HepG2 (cell line): Measurements from ENCODE around the gene VSTM4. TPM values are rescaled to one million over a fixed set of nuclear protein-coding genes. Genes with fewer than 3 reads are reported as not detected.

Source experiments
- ATAC-seq: fragments of 200-7000 bp; cut with Tn5 transposase; 3 replicates; pipeline ENCODE4 v1.9.1; 2020; ENCODE audit warnings: mild to moderate bottlenecking, moderate library complexity
- BruUV-seq: library from RNA; stranded (reverse); fragments of 400-500 nt; replicated peaks from 2 replicates; lab custom pipeline; 2021; lab: Mats Ljungman, UMichigan
- CTCF ChIA-PET: fragments of 300-600 bp; formaldehyde crosslinking; extraction: SDS; loops from one replicate; lab custom pipeline; 2021; ENCODE audit warnings: low total read pairs, inconsistent platforms, low intra/inter-chr PET ratio; lab: Yijun Ruan, JAX
- POLR2A ChIA-PET: fragments of 350-600 bp; sonication (Branson Sonifier 250); formaldehyde crosslinking; loops from one replicate; lab custom pipeline; 2020; ENCODE audit warnings: antibody characterized with exemption, inconsistent platforms; lab: Yijun Ruan, JAX
- DNase-seq: peaks from one replicate; pipeline ENCODE4 v3.0.0-alpha.2; 2015; ENCODE audit warnings: low spot score
- FAIRE-seq: peaks from 3 replicates; lab custom pipeline; 2011; peaks lifted over from hg19 to GRCh38; lab: Jason Lieb, UNC
- H2AFZ ChIP-seq: one replicate; pipeline ENCODE4 v1.6.1; 2011; ENCODE audit warnings: low read length, inconsistent platforms
- H3K27ac ChIP-seq: fragments of 300-600 bp; 3 replicates; pipeline ENCODE4 v1.8.0; 2011; ENCODE audit warnings: mixed run types, mild to moderate bottlenecking, mixed read lengths, low read length, inconsistent platforms; ENCODE audit not compliant: insufficient read depth; ENCODE audit errors: extremely low read length
- H3K27me3 ChIP-seq, 2 experiments: fragments of 200-600 bp in 1 of 2; 2 replicates in 1 of 2; 3 replicates in 1 of 2; pipeline versions ENCODE4 v1.6.0 to v1.8.0; 2011; ENCODE audit warnings: low read length in 2 of 2, mild to moderate bottlenecking in 2 of 2, moderate library complexity in 2 of 2, inconsistent platforms in 1 of 2; ENCODE audit not compliant: insufficient read depth in 2 of 2, control insufficient read depth in 1 of 2
- H3K36me3 ChIP-seq, 2 experiments: fragments of 200-600 bp in 1 of 2; replicated peaks in 1 of 2; 2 replicates in 1 of 2; 3 replicates in 1 of 2; pipeline versions ENCODE4 v1.5.1 to v1.8.0; 2011; ENCODE audit warnings: low read length in 2 of 2, inconsistent platforms in 1 of 2; ENCODE audit not compliant: insufficient read depth in 2 of 2, control insufficient read depth in 1 of 2
- H3K4me1 ChIP-seq: 2 replicates; pipeline ENCODE4 v1.5.1; 2012; ENCODE audit warnings: low read length, inconsistent platforms; ENCODE audit not compliant: insufficient read depth
- H3K4me2 ChIP-seq: 2 replicates; pipeline ENCODE4 v1.6.0; 2011; ENCODE audit warnings: low read depth, low read length, inconsistent platforms
- H3K4me3 ChIP-seq, 3 experiments: fragments of 200-600 bp in 1 of 3; sonication (generic), shearing (Covaris generic) in 1 of 3; replicated peaks in 1 of 3; 2 replicates each; pipeline ENCODE4 v1.5.1; 2011 to 2016; ENCODE audit warnings: low read length in 3 of 3, inconsistent platforms in 2 of 3, low read depth in 2 of 3, mild to moderate bottlenecking in 2 of 3, control low read depth in 1 of 3, mixed read lengths in 1 of 3; ENCODE audit not compliant: insufficient read depth in 1 of 3
- H3K79me2 ChIP-seq: one replicate; pipeline ENCODE4 v1.6.1; 2011; ENCODE audit warnings: low read length, inconsistent platforms; ENCODE audit not compliant: insufficient read depth
- H3K9ac ChIP-seq: 2 replicates; pipeline ENCODE4 v1.6.0; 2011; ENCODE audit warnings: mild to moderate bottlenecking, low read depth, low read length, inconsistent platforms; ENCODE audit not compliant: insufficient read depth
- H3K9me3 ChIP-seq: 2 replicates; pipeline ENCODE4 v1.5.1; 2012; ENCODE audit warnings: mild to moderate bottlenecking, low read length
- H4K20me1 ChIP-seq: 2 replicates; pipeline ENCODE4 v1.6.0; 2011; ENCODE audit warnings: inconsistent platforms, mild to moderate bottlenecking, low read length, moderate library complexity; ENCODE audit not compliant: insufficient read depth
- AGO1 ChIP-seq: fragments of 200-400 bp; formaldehyde crosslinking; IDR thresholded peaks from 2 replicates; pipeline ENCODE4 v1.6.1; 2017; ENCODE audit warnings: mild to moderate bottlenecking, low read depth, low read length, moderate library complexity; ENCODE audit not compliant: poor library complexity, severe bottlenecking
- ATF7 ChIP-seq, 2 experiments: fragments of 450-650 bp in 1 of 2; sonication (generic) in 1 of 2; formaldehyde crosslinking in 1 of 2; IDR thresholded peaks; 2 replicates each; pipeline versions ENCODE4 v1.4.0 to v1.6.1; 2016 to 2020; ENCODE audit warnings: antibody characterized with exemption in 1 of 2, mild to moderate bottlenecking in 1 of 2, missing genetic modification reagents in 1 of 2
- NFRKB ChIP-seq: fragments of 450-650 bp; IDR thresholded peaks from 2 replicates; pipeline ENCODE4 v1.6.1; 2017
- TARDBP ChIP-seq: sonication (generic); formaldehyde crosslinking; IDR thresholded peaks from 2 replicates; pipeline ENCODE4 v1.8.0; 2022; ENCODE audit warnings: mild to moderate bottlenecking, missing genetic modification reagents
- WGBS: methylation state at CpG from one replicate; pipeline ENCODE4 v1.1.6; 2017; ENCODE audit warnings: low lambda C conversion rate; 5-methylcytosine and 5-hydroxymethylcytosine counted together
- in situ Hi-C: cut with HindIII; loops from 2 replicates; pipeline ENCODE4 v1.10.0; 2017; ENCODE audit warnings: low pct_unique_long_range_greater_than_20kb; ENCODE audit not compliant: extremely low pct_ligation_motif_present
- intact Hi-C: fragments of 100-400 bp; cut with micrococcal nuclease; formaldehyde crosslinking; loops from one replicate; pipeline ENCODE4 v1.10.0; 2022; ENCODE audit not compliant: unreplicated experiment
- polyA plus RNA-seq, 8 experiments: library from polyadenylated mRNA; depleted of rRNA in 3 of 8; stranded (reverse) in 7 of 8; unstranded in 1 of 8; fragments of >200 nt; fragmentation: Illumina TruSeq in 4 of 8; extraction: Trizol in 4 of 8; gene quantifications; 2 replicates each; pipeline versions ENCODE4 v1.2.1 to v1.2.3, GENCODE V29; 2011 to 2016; ENCODE audit warnings: low read depth in 4 of 8, missing spikeins in 1 of 8, mixed read lengths in 1 of 8; ENCODE audit not compliant: insufficient read depth in 1 of 8
- total RNA-seq, 5 experiments: library from RNA; depleted of rRNA; stranded (reverse); fragments of >200 nt; fragmentation: Illumina TruSeq; extraction: Trizol; gene quantifications; 2 replicates each; pipeline ENCODE4 v1.2.3, GENCODE V29; 2016; ENCODE audit warnings: low read depth in 1 of 5
- TF ChIP-seq, protein P1 (sequence below): sonication (generic); formaldehyde crosslinking; IDR thresholded peaks from 2 replicates; pipeline ENCODE4 v1.5.0; 2020; ENCODE audit warnings: mild to moderate bottlenecking, missing genetic modification reagents, moderate library complexity
- TF ChIP-seq, protein P2 (sequence below): sonication (generic); formaldehyde crosslinking; IDR thresholded peaks from 2 replicates; pipeline ENCODE4 v1.4.0; 2020; ENCODE audit warnings: missing genetic modification reagents, mild to moderate bottlenecking, borderline replicate concordance
- TF ChIP-seq, protein P3 (sequence below): IDR thresholded peaks from 2 replicates; pipeline ENCODE4 v1.6.1; 2016; ENCODE audit warnings: mild to moderate bottlenecking, missing biosample characterization, missing genetic modification reagents

VSTM4 gene
- total and polyA plus RNA-seq, 2 of the 13 experiments (the other 11 are each of a cell fraction or from before 2014, with no cell fraction given): not detected

DNA sequence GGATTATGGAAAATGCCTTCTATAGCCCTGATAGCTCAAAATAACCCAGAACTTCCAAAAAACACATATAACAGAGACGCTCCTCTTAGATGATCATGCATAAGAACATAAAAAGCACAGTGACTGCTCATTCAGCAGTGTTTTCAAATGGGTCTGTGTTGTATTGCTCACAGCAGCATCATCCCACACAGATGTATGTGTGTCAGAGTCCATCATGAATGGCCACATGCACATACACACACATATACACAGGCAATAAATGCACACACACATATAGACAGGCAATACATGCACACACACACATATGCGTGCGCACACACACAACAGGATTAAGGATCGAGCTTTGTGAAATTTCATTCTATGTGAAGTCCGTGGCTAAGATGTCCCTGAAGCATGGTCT, 46.7 kb upstream of the VSTM4 start:
- Histone ChIP-seq H3K4me3 (no peak overlapping the region), H2AFZ (no peak overlapping the region), H3K27me3 (no peaks in the 10 kb centered on the region; a peak in 1 of 5 replicates), H3K9me3 (no peaks in the 10 kb centered on the region), H3K4me1 (no peaks in the 10 kb centered on the region), H3K4me2 (no peak overlapping the region), H3K79me2 (no peaks in the 10 kb centered on the region), H3K27ac (no peak overlapping the region), H3K36me3 (no peaks in the 10 kb centered on the region), H4K20me1 (no peaks in the 10 kb centered on the region), H3K9ac (no peak overlapping the region)
- in situ Hi-C loops (loop anchor here (10.0 kb wide), 2 partner anchors 277 to 507 kb away; no protein-coding TSS in a partner anchor), intact Hi-C loops (no loop called here)
- ATAC-seq: no peak
- DNase-seq: no peak
- WGBS: 48% methylated on average over 5 of the region's 5 CpGs
- FAIRE-seq: no peak
- ChIA-PET POLR2A (no interaction called here), CTCF (no interaction called here)
- TF ChIP-seq TARDBP (CRISPR knock-in tag): no peak
- no peak for TF ChIP-seq NFRKB
- no TSS peak for BruUV-seq

DNA sequence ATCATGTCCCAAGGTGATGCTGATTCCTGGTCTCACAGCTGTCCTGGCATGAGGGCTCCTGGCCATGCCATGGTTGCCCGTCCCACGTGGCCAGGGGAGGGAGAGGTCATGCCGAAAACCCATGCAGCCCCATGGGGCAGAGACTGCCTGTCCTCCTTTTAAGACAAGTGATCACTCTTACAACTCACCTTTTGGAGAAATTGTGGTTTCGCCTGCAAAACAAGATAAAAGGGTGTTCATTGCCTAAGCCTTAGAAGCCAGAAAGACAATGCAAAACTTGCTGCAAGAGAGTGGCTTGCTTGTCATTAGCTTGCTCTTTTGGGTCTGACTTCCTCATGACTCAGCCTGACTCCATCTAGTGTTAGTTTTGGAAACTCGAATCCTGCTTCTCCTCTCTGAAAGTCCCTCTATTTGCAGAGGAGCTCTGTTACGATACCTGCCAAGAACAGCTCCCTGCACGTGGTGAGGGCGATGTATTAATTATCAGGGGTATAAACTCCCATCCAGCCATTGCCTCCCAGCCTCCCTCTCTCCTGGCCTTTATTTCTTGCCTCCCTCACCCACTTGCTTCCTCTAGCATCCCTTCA, 46.2 kb upstream of the VSTM4 start:
- FAIRE-seq (no peak), DNase-seq (no peak), ATAC-seq (peak; percentile 53; the same call in 1 of the 3 replicates)
- 13% methylated on average over 8 of the region's 8 CpGs for WGBS
- no peaks in the 10 kb centered on the region for H4K20me1 ChIP-seq
- H3K9ac ChIP-seq: no peak overlapping the region
- no peak overlapping the region for H3K4me3 ChIP-seq
- H2AFZ ChIP-seq: no peak overlapping the region
- no peak overlapping the region for H3K27ac ChIP-seq
- POLR2A ChIA-PET: no interaction called here
- no TSS peak for BruUV-seq
- intact Hi-C loops (no loop called here), in situ Hi-C loops (loop anchor here (10.0 kb wide), 2 partner anchors 277 to 507 kb away; no protein-coding TSS in a partner anchor)
- no peaks in the 10 kb centered on the region for H3K79me2 ChIP-seq
- H3K36me3 ChIP-seq: no peaks in the 10 kb centered on the region
- no peaks in the 10 kb centered on the region; a peak in 1 of 5 replicates for H3K27me3 ChIP-seq
- TF ChIP-seq, protein P1, sequence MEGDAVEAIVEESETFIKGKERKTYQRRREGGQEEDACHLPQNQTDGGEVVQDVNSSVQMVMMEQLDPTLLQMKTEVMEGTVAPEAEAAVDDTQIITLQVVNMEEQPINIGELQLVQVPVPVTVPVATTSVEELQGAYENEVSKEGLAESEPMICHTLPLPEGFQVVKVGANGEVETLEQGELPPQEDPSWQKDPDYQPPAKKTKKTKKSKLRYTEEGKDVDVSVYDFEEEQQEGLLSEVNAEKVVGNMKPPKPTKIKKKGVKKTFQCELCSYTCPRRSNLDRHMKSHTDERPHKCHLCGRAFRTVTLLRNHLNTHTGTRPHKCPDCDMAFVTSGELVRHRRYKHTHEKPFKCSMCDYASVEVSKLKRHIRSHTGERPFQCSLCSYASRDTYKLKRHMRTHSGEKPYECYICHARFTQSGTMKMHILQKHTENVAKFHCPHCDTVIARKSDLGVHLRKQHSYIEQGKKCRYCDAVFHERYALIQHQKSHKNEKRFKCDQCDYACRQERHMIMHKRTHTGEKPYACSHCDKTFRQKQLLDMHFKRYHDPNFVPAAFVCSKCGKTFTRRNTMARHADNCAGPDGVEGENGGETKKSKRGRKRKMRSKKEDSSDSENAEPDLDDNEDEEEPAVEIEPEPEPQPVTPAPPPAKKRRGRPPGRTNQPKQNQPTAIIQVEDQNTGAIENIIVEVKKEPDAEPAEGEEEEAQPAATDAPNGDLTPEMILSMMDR (CRISPR knock-in tag): peak; percentile 34
- TF ChIP-seq ATF7 (IDR thresholded peaks at IDR 0.05) (no peak), ATF7 (CRISPR knock-in tag; IDR thresholded peaks at IDR 0.05) (no peak), AGO1 (no peak)
- TF ChIP-seq, protein P2, sequence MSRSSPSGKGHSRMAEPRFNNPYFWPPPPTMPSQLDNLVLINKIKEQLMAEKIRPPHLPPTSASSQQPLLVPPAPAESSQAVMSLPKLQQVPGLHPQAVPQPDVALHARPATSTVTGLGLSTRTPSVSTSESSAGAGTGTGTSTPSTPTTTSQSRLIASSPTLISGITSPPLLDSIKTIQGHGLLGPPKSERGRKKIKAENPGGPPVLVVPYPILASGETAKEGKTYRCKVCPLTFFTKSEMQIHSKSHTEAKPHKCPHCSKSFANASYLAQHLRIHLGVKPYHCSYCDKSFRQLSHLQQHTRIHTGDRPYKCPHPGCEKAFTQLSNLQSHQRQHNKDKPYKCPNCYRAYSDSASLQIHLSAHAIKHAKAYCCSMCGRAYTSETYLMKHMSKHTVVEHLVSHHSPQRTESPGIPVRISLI (CRISPR knock-in tag): no peak
- TF ChIP-seq, protein P3, sequence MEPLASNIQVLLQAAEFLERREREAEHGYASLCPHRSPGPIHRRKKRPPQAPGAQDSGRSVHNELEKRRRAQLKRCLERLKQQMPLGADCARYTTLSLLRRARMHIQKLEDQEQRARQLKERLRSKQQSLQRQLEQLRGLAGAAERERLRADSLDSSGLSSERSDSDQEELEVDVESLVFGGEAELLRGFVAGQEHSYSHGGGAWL (CRISPR knock-in tag): no peak
- H3K4me2 ChIP-seq: no peak overlapping the region
- no peaks in the 10 kb centered on the region for H3K4me1 ChIP-seq
- CTCF ChIA-PET: no interaction called here
- H3K9me3 ChIP-seq: no peaks in the 10 kb centered on the region
